GM10847 (cell line): ENCODE results near the gene ZNF732.

Experiments
- POLR2A ChIP-seq: IDR thresholded peaks from 2 replicates; pipeline ENCODE4 v1.6.1; 2011; ENCODE audit not compliant: insufficient read length; ENCODE audit errors: extremely low read depth

The ZNF732 gene

DNA sequence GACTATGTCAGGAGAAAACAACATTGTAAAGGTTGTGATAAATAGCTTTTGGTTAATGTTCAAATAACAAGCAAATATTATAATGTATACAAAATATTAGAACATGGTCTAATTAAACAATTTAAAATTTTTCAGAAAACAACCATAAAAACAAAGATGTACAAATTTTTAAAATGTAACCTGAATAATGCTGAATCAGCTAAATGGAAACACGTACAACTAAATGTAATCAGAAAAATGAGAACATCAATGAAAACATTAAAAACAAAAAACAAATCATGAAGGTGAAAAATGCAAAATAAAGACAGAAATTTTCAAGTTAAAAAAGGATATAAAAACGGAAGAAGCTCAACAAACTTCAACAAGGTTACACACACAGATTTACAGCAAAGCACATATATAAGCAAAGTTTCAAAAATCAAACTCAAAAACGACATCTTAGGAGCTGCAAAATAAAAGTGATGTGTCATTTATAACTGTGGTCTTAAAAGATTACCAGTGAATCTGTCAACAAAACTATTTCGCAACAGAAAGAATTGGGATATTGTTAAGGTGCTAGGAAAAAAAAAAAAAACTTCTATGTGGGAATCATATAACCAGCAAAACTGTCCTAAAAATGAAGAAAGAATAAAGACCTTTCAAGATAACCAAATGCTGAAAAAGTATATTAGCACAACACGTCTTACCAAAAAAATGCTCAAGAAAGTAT lies 31.8 kb downstream of the ZNF732 start:
- TF ChIP-seq POLR2A, result no peak

DNA sequence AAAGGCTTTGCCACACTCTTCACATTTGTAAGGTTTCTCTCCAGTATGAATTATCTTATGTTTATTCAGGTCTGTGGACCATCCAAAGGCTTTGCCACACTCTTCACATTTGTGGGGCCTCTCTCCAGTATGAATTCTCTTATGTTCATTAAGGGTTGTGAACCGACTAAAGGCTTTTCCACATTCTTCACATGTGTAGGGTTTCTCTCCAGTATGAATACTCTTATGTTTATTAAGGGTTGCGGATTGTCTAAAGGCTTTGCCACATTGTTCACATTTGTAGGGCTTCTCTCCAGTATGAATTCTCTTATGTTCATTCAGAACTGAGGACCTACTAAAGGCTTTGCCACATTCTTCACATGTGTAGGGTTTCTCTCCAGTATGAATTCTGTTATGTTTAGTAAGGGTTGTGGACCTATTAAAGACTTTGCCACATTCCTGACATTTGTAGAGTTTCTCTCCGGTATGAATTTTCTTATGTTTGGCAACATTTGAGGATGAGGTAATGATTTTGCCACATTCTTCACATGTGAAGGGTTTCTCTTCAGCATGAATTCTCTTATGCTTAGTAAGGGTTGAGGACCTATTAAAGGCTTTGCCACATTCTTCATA lies 33.7 kb downstream of the ZNF732 start:
- no peak for TF ChIP-seq POLR2A

DNA sequence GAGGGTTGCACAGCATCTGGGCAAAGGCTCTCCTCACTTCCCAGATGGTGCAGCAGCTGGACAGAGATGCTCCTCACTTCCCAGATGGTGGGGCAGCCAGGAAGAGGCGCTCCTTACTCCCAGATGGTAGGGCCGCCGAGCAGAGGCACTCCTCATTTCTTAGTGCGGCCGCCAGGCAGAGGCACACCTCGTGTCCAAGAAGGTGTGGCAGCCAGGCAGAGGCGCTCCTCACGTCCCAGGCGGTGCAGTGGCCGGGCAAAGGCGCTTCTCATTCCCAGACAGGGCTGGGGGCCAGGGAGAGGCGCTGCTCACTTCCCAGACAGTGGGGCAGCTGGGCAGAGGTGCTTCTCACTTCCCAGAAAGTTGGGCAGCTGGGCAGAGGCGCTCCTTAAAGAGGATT lies 48.8 kb downstream of the ZNF732 start:
- TF ChIP-seq POLR2A, result no peak

DNA sequence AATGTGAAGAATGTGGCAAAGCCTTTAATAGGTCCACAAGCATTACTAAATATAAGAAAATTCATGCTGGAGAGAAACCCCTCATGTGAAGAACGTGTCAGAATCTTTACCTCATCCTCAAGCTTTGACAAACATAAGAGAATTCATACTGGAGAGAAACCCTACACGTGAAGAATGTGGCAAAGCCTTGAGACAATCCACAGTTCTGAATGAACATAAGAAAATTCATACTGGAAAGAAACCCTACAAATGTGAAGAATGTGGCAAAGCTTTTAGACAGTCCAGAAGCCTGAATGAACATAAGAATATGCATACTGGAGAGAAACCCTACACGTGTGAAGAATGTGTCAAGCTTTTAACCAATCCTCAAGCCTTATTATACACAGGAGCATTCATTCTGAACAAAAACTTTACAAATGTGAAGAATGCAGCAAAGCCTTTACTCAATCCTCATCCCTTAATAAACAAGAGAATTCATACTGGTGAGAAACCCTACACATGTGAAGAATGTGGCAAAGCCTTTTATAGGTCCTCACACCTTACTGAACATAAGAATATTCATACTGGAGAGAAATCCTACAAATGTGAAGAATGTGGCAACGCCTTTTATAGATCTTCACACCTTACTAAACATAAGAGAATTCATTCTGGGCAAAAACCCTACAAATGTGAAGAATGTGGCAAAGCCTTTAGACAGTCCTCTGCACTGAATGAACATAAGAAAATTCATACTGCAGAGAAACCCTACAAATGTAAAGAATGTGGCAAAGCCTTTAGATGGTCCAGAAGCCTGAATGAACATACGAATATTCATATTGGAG lies 51.1 kb downstream of the ZNF732 start:
- no peak for TF ChIP-seq POLR2A

DNA sequence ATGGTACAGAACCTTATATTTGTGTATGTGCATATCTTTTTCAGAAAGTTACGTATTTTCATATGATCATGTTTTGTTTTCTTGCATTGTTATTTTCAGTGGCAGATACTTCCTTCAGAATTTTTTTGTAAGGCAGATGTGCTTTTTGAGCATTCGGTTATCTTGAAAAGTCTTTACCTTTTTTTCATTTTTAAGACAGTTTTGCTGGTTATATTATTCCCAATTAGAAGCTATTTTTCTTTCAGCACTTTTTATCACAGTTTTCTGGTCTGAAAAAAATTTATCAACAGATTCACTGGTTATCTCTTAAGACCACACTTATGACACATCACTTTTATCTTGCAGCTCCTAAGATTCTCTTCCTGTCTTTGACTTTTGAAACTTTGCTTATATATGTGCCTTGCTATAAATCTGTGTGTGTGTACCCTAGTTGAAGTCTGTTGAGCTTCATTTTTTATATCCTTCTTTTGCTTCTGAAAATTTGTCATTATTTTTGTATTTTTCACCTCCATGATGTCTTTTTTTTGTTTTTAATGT lies 53.1 kb downstream of the ZNF732 start:
- no peak for TF ChIP-seq POLR2A

DNA sequence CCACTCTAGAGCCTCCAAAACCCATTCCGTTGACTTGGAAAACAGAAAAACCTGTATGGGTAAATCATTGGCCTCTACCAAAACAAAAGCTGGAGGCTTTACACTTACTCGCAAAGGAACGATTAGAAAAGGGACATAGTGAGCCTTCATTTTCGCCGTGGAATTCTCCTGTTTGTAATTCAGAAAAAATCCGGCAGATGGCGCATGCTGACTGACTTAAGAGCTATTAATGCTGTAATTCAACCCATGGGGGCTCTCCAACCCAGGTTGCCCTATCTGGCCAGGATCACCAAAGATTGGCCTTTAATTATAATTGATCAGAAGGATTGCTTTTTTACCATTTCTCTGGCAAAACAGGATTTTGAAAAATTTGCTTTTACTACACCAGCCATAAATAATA lies 60.8 kb downstream of the ZNF732 start:
- no peak for TF ChIP-seq POLR2A

DNA sequence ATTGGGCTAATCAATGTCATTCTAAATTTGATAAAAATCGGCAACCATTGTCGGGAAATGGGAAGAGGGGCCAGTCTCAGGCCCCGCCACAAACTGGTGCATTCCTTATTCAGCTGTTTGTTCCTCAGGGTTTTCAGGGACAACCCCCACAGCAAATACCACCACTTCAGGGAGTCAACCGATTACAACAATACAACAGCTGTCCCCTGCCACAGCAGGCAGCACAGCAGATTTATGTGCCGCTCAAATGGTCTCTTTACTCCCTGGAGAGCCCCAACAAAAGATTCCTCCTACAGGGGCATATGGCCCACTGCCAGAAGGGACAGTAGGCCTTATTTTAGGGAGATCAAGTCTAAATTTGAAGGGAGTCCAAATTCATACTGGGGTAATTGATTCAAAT lies 61.8 kb downstream of the ZNF732 start:
- TF ChIP-seq POLR2A, result no peak

DNA sequence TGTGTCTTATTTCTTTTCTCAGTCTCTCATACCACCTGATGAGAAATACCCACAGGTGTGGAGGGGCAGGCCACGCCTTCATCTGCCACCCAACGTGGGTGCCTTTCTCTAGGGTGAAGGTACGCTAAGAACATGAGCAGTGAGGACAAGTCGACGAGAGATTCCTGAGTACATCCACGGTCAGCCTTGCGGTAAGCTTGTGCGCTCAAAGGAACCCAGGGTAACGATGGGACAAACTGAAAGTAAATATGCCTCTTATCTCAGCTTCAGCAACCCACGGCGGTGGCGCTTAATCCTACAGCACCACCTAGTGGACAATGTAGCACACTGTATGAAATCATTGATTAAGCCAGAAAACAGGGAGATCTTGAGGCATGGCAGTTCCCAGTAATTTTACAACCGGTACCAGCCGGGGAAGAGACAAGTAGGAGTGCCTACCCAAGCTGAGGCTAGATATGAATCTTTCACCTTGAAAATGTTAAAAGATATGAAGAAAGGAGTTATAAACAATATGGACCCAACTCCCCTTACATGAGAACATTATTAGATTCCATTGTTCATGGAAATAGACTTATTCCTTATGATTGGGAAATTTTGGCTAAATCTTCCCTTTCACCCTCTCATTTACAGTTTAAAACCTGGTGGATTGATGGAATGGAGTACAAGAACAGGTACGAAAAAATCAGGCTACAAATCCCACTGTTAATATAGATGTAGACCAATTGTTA lies 63.0 kb downstream of the ZNF732 start:
- TF ChIP-seq POLR2A, result no peak

DNA sequence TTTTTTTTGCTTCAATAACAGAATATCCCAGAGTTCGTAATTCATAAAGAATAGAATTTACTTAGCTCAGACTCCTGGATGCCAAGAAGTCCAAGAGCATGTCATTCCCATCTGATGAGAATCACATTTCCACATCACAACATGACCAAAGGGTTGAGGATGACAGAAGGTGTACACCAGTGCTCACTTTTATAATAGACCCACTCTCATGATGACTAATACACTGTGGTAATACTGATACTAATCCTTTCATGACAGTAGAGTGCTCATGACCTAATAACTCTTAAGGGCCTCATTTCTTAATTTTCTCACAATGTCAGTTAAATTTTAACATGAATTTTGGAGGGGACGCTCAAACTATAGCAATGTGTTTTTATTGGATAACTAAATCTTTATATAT lies 69.2 kb downstream of the ZNF732 start:
- no peak for TF ChIP-seq POLR2A

DNA sequence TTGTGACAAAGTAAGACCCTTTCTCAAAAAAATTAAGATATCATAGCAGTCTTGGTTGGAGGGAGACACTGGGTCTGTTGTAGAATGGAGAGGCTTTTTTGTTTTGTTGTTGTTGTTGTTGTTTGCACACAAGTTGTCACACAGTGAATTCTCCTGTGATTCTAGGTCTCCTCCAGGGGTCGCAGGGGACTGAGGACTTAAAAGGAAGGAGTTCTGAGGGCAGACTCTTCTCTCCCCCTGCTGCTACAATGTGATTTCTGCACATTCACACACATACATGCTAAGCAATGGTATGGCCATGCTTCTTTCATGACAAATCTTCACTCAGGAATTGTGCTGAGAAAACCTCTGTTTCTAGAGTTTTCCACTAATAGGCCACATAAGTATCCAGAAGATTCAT lies 71.1 kb downstream of the ZNF732 start:
- TF ChIP-seq POLR2A, result no peak

DNA sequence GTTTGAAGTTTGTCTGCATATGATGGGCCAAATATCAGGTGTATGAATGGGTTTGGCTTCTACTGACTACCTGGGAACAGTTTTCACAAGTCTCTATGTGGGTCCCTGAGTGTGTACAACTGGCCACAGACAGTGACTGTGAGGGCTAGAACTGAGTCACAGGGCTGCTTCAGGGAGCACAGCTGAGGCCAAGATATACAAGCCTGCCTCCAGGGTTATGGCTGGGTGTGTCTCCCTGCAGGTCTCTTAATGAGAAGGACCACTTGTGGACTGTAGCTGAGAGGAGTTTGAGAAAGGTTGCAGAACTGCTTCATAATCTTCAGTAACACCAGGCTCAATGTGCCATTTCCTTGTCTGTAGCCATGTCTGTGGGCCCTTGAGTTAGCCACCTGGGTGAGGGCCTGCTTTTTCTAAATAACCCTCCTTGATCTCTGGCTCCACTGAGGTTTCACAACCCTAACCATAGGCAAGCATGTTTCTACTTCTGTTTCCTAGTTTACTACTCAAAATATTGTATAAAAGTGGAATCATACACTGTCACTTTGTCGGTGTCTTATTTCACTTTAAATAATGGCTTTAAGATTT lies 81.3 kb downstream of the ZNF732 start:
- TF ChIP-seq POLR2A, result no peak
